ENCODE results near the gene CASZ1.

DNA sequence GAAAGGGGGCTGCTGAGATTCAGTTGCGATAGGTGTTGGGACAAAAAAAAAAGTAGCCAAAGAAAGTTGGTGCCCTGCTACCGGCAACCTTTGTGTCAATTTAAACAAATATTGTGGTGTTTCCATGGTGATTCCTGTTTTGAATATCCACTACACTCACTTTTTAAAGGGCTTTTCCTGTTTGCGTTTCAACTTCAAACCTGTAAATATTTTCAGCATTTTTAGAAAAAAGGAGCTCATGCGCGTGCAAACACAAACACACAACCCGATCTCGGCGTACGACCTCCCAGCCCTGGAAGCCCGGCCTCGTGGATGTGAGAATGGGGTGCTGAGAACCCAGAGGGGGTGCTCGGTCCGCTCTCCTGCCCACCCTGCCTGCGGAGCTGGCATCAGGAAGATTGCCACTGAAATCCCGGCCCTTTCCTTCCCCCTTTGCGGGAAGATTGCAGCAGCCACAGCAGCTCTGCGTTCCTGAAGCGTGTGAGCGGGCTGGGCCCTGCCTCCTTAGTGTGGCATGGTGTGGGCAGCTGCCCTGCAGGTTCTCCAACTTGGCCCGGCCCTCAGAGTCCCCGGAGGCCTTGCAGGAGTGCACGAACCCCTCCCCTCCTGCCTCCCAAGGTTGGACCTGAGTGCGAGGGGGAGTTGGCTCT, 34.8 kb downstream of the CASZ1 start:
- TF ChIP-seq, protein P1, sequence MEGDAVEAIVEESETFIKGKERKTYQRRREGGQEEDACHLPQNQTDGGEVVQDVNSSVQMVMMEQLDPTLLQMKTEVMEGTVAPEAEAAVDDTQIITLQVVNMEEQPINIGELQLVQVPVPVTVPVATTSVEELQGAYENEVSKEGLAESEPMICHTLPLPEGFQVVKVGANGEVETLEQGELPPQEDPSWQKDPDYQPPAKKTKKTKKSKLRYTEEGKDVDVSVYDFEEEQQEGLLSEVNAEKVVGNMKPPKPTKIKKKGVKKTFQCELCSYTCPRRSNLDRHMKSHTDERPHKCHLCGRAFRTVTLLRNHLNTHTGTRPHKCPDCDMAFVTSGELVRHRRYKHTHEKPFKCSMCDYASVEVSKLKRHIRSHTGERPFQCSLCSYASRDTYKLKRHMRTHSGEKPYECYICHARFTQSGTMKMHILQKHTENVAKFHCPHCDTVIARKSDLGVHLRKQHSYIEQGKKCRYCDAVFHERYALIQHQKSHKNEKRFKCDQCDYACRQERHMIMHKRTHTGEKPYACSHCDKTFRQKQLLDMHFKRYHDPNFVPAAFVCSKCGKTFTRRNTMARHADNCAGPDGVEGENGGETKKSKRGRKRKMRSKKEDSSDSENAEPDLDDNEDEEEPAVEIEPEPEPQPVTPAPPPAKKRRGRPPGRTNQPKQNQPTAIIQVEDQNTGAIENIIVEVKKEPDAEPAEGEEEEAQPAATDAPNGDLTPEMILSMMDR (IDR thresholded peaks at IDR 0.05), result no peak
- TF ChIP-seq ZFX (IDR thresholded peaks at IDR 0.05; ENCODE audit: borderline replicate concordance), result no peak
